GM19452 (cell line): Measurements from ENCODE around the gene ARMC12.
"Not testable (repeated sequence)": the region's sequence is repeated elsewhere in the genome, so short reads cannot be mapped to it uniquely, and the experiment has no call there.

Source experiments
- ATAC-seq: cut with Tn5 transposase; IDR thresholded peaks from one replicate; pipeline ENCODE4 v1.9.1; 2021; ENCODE audit not compliant: unreplicated experiment

The ARMC12 gene

DNA sequence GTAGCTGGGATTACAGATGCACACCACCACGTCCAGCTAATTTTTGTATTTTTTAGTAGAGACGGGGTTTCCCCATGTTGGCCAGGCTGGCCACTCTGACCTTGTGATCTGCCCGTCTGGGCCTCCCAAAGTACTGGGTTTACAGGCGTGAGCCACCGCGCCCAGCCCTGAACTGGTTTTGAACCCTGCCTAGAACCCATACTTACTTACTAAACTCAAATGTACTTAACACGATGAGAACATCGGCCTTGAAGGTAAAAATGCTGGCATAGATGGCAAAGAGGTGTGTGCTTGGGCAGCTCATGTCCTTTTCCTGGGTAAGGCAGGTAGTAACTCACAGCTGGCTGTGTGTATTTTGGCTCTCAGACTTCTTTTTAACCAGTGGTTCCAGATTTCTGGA is 3.2 kb upstream of the ARMC12 start:
- no peak for ATAC-seq

DNA sequence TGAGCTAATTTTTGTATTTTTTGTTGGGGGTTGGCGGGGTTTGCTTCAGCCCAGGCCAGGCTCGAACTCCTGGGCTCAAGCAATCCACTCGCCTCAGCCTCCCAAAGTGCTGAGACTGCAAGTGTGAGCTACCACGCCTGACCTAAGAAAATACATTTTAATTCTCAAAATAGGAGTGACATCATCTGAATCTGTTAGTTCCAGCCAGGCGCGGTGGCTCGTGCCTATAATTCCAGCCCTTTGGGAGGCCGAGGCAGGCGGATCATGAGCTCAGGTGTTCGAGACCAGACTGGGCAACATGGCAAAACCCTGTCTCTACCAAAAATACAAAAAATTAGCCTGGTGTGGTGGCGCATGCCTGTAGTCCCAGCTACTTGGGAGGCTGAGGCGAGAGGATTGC is 2.5 kb upstream of the ARMC12 start:
- ATAC-seq = not testable (repeated sequence)

DNA sequence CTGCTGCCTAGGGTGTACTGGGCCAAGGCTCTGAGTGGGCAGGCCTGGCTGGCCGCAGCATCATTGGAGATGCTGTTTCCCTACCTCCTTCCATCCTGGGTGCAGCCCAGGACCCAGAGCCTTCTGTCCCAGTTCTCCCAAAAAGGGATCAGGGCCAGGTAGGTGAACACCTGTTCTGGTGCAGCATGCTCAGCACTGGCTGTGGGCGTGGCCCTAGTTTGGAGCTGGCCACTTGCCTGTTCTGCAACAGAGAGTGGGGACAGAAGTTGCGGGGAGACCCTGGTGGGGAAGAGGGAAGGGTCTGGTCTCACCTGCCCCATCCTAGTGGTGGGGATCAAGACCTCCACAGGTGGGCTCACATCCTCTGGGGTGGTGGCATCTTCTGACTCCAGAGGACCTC is 1.4 kb upstream of the ARMC12 start:
- no peak for ATAC-seq

DNA sequence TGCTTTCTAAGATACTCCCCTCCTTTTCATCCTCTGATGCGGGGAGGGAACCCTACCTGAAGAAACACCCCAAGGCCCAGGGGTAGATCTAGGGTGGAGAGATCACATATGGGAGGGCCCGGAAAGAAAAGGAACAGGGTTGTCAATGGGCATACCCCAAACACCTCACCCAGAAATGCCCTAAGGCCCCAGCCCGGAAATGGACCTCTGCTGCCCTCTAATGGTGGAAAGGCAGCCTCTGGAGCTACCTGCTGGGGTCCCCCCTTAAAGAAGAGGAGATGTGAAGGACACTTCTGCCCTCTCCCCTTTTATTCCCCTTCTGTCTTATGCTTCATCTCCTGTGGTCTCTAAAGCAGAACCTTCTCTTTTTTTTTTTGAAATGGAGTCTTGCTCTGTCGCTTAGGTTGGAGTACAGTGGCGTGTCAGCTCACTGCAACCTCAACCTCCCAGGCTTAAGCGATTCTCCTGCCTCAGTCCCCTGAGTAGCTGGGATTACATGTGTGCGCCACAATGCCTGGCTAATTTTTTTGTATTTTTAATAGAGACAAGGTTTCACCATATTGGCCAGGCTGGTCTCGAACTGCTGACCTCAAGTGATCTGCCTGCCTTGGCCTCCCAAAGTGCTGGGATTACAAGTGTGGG is 458 bp upstream of the ARMC12 start:
- ATAC-seq = no peak

DNA sequence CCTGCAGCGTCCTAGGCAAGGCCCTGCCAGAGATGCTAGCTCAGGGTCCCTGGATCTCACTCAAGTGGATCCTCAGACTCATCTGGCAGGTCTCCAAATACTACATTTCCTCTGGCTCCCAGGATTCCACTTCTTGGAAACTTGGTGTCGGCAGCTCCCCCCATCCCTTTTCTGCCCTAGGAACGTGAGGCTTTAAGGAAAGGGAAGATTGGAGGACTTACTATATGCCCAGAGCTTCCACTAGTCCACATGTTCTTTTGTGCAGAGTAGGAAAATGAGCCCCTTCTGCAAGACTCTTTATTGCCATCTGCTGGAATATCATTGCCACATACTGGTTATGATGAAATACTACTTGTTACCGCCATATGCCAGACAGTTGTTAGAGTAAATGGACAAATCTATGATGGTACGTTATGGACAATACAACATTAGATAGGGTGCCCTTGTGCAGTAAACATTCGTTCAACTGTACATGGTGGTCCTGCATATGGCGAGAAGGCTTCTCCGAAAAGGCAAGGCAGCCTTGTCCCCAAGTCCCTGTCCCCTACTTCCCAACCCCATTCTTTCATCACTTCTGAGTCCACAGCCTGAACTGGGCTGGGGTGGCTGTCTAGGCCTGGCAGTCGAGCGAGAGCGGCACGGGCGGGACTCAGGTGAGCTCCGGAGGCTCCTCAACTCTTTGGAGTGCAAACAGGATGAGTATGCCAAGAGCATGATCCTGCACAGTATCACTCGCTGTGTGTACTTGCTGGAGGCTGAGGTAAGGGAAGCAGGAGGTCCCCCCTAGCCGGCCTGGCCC is 780 bp downstream of the ARMC12 start:
- no peak for ATAC-seq

DNA sequence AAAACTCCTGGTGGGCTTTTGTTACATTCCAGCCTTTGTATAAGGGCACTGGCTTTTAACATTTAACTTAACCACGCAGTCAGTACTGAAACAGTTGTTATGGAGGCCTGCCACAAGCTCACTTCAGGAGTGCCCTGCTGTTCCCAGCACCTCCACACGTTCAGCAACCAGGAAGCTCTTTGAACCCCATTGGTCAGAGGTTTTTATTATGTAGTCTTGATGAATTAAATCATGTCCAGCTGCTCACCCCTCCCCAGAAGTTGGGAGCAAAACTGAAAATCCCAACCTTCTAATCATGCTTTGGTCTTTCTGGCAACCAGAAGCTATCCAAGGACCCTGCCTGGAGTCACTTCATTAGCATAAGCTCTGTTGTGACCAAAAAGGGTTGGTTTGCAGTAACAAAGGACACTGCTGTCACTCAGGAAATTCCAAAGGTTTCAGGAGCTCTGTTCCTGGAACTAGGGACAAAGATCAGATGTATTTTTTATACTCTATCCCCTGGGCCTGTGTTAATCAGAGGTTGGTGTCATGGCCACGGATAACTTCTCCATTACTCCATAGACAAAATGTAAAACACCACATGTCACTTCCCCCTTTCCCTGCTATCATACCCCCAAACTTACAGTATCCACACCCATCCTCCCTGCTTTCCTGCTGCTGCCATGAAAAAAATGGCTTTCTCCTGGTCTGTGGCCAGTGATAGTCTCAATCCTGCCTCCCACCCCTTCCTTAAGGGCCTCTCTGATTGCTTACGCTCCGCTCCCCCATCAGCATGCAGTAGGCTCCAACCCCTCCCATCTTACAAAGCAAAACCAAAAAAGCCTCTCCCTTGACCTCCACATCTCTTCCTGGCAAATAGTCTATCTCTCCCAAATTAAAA is 3.1 kb downstream of the ARMC12 start:
- ATAC-seq = no peak

DNA sequence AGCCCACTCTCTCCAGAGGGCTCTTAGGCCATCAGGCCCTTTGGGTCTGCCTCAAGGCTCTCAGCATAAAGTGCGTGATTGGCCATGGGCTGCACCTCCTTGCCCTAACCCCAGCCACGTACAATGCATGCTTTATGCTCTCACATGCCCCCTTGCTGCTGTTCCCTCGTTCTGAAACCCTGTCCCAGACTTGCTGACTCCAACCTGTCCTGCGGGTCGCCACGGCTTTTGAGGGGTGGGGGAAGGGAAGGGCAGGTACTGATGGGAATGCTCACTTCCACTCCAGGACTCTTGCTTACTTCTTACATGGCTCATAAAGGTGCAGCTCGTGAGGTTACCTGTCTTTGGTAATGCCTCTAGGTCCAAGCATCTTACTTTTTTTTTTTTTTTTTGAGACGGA is 6.0 kb downstream of the ARMC12 start:
- ATAC-seq = no peak

DNA sequence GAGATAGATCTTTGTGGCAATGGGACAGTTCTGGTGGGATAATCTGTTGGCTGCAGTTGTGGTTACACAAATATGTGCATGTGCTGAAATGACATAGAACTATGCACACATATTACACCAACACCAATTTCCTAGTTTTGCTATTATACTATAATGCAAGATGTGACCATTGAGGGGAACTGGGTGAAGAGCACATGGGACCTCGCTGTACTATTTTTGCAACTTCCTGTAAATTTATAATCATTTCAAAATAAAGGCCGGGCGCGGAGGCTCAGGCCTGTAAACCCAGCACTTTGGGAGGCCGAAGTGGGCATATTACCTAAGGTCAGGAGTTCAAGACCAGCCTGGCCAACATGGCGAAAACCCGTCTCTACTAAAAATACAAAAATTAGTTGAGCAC is 8.7 kb downstream of the ARMC12 start:
- no peak for ATAC-seq

DNA sequence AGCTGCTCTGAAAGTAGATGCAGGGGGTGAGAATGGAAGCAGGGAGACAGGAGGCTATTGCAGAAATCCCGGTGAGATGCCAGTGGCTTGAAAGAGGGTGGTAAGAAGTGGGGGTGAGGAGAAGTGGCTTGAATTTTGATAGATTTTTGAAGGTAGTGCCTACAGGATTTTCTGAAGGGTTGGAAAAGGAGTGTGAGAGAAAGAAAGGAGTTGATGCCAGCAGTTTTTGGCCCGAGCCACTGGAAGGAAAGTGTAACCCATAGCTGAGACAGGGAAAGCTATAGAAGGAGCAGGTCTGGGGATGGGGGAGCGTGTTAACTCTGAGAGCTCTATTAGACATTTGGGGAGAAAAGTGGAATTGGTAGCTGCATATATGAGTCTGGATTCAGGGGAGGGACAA is 9.7 kb downstream of the ARMC12 start:
- no peak for ATAC-seq

DNA sequence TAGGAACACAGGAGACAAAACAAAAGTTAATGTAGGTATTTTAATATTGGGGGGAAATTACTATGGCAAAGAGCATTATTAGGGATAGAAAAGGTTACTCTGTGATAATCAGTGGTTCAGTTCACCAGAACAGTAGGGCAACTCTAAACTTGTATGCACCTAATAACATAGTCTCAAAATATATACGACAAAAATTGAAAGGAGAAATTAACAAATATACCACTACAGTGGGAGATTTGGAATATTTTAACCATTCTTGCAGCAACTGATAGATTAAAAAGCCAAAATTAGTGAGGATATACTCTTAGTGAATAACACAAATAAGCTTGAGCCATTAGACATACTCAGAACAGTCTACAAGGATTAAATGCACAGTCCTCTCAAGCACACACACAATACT is 11.0 kb downstream of the ARMC12 start:
- ATAC-seq = no peak

DNA sequence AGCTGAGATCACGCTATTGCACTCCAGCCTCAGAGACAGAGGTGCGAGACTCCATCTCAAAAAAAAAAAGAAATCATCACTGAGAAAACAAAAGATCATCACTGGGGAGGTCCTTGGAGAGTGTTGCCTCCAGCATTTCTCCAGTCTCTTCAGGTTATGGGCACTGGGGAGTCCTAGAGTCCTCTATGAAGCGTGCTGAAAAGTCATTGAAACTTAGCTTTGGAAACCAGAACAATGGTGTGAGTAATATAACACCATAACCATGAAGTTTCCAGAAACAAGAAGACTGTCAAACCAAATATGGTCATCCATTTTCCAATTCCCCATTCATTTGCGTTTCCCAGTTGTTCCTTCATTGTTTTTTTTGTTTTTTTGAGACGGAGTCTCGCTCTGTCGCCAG is 13.7 kb downstream of the ARMC12 start:
- ATAC-seq = no peak

DNA sequence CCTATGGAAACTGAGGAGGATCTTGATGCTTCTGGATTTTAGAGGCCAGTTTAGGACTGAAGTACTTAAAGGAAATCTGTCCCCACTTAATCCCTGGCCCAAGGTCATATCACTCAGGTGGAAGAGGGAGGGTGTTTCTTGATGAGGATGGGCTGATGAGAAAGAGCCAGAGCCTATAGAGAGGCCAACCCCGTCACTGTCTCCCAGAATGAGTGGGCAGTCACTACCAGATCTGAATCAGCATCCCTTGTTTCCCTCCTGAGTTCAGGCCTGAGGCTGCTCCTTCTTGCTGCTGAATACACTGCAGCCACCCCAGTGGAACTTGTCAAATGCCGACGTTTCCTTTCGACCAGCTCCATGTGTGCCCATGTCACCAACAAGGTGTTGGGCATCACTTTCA is 14.8 kb downstream of the ARMC12 start:
- no peak for ATAC-seq

DNA sequence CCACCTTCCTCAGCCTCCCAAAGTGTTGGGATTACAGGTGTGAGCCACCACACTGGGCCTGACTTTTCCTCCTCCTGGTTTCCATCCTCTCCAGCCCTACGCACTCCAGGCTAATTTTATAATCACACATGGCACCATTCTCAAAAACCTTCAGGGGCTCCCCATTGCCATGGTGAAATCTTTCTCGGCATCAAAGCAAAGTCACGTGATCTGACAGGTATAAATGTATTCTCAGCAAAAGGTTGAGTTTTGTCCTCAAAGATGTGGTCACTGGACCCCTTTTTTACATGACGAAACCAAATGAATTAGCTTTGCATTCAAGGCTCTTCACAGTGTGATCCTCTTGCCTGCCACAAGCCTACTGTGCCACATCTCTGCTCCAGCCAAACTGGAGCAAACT is 15.5 kb downstream of the ARMC12 start:
- ATAC-seq = no peak

DNA sequence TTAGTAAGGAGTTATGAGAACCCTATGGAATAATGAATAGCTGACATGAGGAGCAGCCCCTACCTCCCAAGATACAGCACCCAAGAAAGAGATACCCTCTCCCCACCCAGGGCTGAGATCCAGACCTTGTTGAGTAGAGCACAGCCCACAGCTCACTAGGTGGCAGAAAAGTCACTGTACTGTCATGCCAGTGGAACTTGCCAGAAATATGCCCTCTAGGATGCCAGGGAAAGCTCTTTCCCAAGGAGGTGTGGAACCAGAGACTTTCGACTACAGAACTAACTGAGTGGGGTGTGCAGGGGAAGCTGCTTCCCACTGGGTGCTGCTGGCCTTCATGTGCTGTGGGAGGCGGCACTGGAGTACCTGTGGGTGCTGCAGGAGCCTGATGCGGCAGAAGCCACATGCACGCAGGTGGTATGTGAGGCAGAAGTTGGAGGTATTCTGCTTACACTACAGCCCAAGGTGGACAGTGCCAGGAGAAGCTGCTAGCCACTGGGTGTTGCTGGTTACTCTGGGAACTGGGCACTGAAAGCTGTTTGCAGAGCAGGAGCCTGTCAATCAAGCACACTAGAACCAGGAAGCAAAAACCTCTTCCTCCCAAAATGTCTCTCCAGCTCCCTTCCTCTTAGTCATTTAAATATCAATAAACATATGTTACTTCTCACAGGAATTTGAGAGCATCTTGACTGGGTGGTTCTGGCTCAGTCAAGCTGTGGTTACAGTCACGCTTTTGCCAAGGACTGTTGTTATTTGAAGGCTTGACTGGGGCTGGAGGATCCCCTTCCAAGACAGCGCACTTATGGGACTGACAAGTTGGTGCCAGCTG is 17.8 kb downstream of the ARMC12 start:
- no peak for ATAC-seq

DNA sequence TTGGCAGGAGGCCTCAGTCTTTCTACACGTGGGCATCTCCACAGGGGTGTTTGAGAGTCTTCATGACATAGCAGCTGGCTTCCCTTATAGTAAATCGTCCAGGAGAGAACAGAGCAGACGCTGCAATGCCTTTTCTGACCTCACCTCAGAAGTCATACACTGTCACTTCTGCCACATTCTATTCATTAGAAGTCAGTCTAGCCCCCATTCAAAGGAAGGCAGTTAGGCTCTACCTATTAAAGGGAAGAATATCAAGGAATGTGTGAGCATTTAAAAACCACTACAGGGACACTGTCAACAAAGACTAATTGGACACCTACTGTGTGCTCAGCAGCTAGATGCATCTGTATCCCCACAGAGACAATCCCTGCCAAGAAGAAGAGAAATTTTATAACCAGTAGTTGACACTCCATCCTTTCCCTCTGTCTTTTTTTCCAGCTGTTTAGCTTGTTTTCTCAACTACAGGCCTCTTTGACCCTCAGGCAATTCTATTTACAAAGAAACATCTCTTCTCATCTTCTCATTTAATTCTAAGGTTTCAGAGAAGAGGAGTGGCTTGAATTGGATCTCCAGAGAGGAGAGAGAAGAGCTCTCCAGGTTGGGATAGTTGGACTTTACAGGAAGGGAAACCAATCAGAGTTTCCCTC is 18.6 kb downstream of the ARMC12 start:
- ATAC-seq = no peak

DNA sequence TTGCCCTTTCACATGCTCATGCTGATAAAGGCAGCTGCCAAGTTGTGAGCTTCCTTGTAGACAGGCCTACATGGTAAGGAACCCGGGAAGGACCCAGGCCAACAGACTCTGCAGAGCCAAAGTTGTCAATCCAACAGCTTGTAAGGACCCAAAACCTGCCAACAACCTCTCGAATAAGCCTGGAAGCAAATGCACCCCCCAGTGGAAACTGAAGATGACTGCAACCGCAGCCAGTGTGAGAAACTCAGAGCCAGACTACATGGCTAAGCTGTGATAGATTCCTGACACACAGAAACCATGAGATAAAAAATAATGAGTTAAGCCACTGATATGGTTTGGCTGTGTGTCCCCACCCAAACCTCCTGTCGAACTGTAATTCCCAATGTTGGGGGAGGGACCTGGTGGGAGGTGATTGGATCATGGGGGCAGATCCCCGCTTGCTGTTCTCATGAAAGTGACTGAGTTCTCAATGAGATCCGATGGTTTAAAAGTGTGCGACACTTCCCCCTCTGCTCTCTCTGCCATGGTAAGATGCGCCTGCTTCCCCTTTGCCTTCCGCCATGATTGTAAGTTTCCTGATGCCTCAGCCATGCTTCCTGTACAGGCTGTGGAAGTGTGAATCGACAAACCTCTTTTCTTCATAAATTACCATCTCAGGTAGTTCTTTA is 20.8 kb downstream of the ARMC12 start:
- no peak for ATAC-seq

DNA sequence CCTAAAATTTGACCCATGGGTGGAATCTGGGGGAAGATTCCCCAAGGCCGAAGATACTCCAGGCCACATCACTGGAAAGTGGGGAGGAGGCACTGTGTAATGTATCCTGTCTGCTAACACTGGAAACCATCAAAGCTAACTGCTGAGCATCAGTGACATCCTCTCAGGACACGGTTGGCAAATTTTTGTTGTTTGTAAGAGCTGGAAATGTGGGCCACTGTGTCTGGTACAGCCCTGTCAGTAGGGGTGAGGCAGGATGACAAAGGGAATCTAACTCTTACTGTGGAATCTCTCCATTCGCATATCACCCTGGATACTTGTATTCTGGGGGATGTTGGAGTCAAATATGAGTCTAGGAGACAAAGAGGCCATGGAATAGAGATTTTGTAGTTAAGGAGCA is 22.6 kb downstream of the ARMC12 start:
- no peak for ATAC-seq

DNA sequence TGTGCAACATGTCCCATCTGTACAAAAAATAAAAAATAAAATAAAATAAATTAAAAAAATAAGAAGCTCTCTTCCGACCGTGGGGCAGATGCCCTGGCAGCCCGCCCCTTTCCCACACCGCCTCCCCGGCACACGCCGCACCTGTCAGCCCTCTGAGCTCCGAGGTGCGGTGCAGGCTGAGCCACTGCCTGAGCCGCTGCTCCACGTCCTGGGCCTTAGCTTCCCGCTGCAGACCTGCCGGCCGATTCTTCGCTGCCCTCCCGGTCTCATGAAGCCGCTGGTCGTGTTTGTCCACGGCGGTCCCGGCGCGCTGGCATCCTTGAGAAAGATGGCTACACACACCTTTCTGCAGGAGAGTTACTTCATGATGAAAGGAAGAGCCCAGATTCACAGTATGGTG is 28.9 kb downstream of the ARMC12 start:
- no peak for ATAC-seq

DNA sequence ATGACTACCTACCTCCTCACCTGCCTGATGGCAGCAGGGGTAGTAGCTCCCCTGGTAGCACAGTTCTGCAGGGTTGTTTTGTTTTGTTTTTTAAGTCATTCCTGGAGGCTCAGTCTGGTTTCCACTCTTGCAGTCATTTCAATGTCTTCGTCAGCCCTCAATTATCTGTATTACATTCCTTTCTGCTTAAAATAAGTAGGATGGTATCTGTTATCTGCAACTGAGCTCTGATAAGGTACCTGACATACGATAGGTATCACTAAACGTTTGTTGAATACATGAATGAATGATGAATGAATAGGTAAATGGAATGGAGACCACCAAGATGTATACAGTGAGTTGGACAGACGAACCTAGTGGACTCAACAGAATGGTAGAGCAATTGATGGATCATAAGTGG is 32.4 kb downstream of the ARMC12 start:
- ATAC-seq = no peak

DNA sequence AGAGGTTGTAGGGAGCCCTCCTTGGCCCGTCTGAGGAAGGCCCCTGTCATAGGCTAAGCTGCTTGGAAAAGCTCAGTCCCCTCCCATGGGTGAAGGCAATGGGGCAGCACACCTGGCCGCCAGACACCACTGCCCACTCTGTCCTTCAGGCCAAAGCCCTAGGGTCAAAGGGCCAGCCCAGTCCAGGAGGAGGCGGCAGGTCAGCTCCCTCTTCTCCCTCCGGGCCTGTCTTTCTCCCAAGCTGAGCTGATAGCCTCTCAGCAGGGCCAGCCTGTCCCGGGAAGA is 34.5 kb downstream of the ARMC12 start:
- no peak for ATAC-seq
